Right atrium auricular region (tissue), 2 donors: ENCODE results near the gene SRD5A3. TPM values are rescaled to one million over a fixed set of nuclear protein-coding genes. Genes with fewer than 3 reads are reported as not detected.

Source experiments
- DNase-seq: peaks from one replicate; pipeline ENCODE4 v3.0.0-alpha.2; 2019; ENCODE audit warnings: low spot score
- H3K27ac ChIP-seq, 2 donors: fragments of 200-600 bp; sonication (generic); 1 replicate in 1 of 2; 2 replicates in 1 of 2; pipeline ENCODE4 v1.5.1; 2016 to 2019
- H3K27me3 ChIP-seq, 2 donors: fragments of 200-600 bp; sonication (generic); one replicate each; pipeline versions ENCODE4 v1.5.1 to v1.6.0; 2017 to 2019
- H3K36me3 ChIP-seq: fragments of 200-600 bp; sonication (generic); one replicate; pipeline ENCODE4 v1.5.1; 2016
- H3K4me1 ChIP-seq, 2 donors: fragments of 200-600 bp; sonication (generic); one replicate each; pipeline versions ENCODE4 v1.5.1 to v1.6.0; 2017 to 2019
- H3K4me3 ChIP-seq, 2 donors: fragments of 200-600 bp; sonication (generic); 1 replicate in 1 of 2; 2 replicates in 1 of 2; pipeline ENCODE4 v1.5.1; 2017 to 2019; ENCODE audit warnings: mild to moderate bottlenecking in 1 of 2, moderate library complexity in 1 of 2
- H3K9me3 ChIP-seq, 2 donors: fragments of 200-600 bp; sonication (generic); one replicate each; pipeline ENCODE4 v1.5.1; 2019
- total RNA-seq, 2 donors: library from RNA; depleted of rRNA; stranded (reverse); fragments of >200 nt; gene quantifications; one replicate each; pipeline ENCODE4 v1.1.0, GENCODE V29; 2016
- TF ChIP-seq, protein P1 (sequence below), 2 donors: fragments of 200-600 bp; sonication (generic); IDR thresholded peaks; one replicate each; pipeline ENCODE4 v1.5.1; 2019; ENCODE audit warnings: antibody characterized with exemption in 2 of 2

Gene SRD5A3
- total RNA-seq, 2 donors from 2014 or later, result 6.0 to 8.3 TPM

DNA sequence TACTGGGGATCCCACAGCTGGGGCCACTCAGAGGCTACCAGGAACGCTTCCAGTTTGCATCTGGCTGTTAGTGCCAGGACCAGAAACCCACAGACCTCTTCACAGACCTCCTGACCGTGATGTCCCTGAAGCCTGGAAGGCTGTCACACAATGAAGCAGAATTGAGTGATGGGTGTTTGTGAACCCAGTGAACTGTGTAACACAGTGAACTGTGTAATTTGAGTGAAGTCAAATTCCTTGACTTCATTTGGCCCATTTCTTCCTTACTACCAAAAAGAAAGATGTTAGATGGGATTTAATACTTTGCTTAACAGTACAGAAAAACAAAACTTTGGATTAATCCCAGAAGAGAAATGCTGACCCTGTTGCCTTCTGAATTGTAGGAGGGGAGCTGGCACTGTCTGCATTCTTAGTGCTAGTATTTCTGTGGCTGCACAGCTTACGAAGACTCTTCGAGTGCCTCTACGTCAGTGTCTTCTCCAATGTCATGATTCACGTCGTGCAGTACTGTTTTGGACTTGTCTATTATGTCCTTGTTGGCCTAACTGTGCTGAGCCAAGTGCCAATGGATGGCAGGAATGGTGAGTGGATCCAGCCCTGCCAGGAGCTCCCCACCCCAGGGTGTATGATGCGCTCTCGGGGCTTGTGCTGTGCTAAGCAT lies 17.8 kb downstream of the SRD5A3 start:
- TF ChIP-seq, protein P1, sequence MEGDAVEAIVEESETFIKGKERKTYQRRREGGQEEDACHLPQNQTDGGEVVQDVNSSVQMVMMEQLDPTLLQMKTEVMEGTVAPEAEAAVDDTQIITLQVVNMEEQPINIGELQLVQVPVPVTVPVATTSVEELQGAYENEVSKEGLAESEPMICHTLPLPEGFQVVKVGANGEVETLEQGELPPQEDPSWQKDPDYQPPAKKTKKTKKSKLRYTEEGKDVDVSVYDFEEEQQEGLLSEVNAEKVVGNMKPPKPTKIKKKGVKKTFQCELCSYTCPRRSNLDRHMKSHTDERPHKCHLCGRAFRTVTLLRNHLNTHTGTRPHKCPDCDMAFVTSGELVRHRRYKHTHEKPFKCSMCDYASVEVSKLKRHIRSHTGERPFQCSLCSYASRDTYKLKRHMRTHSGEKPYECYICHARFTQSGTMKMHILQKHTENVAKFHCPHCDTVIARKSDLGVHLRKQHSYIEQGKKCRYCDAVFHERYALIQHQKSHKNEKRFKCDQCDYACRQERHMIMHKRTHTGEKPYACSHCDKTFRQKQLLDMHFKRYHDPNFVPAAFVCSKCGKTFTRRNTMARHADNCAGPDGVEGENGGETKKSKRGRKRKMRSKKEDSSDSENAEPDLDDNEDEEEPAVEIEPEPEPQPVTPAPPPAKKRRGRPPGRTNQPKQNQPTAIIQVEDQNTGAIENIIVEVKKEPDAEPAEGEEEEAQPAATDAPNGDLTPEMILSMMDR (IDR thresholded peaks at IDR 0.05), result no peak
- Histone ChIP-seq H3K4me3 (no peak overlapping the region), H3K27ac (no peak overlapping the region), H3K27me3 (no peaks in the 10 kb centered on the region), H3K9me3 (no peaks in the 10 kb centered on the region), H3K4me1 (peaks cover 0 to 14% of the 10 kb centered on the region in 2 donors), H3K36me3 (no peaks in the 10 kb centered on the region)
- peak; percentile 43 for DNase-seq

DNA sequence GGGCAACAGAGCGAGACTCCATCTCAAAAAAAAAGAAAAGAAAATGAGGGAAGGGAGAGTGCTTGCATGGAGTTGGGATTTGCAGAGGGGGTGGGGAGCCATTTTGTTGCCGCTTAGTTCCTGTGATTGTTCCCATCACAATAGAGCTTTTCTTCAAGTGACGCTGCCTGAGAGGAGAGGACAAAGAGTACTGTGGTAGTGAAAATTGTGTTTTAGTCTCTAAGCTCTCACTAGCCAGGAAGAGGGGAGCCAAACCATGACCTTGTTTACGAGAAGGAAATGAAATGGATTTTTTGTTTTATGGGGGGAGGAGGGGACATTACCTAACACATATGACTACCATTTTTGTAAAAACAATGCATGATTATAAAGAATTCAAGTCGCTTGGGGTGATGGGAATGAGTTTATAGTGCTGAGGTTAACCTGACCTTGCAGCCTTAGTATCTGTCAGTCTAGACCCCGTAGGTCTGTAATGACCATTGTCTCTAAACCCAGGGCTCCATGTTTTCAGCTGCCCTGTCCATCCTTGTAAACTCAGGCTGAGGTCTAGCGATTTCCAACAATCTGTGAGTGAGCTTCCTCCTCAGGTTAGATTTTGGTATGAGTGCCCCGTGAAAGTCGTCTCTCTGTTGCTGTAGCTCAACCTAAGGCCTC lies 18.8 kb downstream of the SRD5A3 start:
- H3K36me3 ChIP-seq, result no peaks in the 10 kb centered on the region
- H3K27ac ChIP-seq, result peak overlapping the region in 1 of 2 donors; percentile 13
- TF ChIP-seq, protein P1 (IDR thresholded peaks at IDR 0.05), result no peak
- H3K9me3 ChIP-seq, result no peaks in the 10 kb centered on the region
- peaks cover 0 to 4% of the 10 kb centered on the region in 2 donors for H3K4me1 ChIP-seq
- no peak overlapping the region for H3K4me3 ChIP-seq
- DNase-seq, result peak; percentile 2
- no peaks in the 10 kb centered on the region for H3K27me3 ChIP-seq

DNA sequence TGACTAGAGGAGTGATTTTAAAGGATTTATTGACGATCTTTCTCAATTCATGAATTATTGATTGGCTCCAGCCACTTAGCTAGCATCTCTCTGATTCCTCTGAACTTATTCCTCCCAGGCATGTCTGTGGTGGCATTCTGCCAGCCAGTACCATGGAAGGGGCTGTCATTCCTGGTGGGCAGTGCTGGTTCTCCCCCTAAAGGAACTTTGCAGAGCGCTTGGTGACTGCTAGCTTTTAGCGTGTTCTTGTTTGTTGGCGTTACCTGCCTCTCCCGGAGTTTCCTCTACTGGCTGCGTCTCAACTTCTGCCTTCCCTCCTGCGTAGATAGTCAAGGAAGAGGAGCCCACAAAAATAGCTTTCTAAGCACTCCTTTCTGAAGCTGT lies 19.3 kb downstream of the SRD5A3 start:
- H3K27me3 ChIP-seq, result no peaks in the 10 kb centered on the region
- no peaks in the 10 kb centered on the region for H3K9me3 ChIP-seq
- H3K36me3 ChIP-seq, result no peaks in the 10 kb centered on the region
- H3K4me3 ChIP-seq, result no peak overlapping the region
- peak overlapping the region in 1 of 2 donors; percentile 13 for H3K27ac ChIP-seq
- peak; percentile 44 for DNase-seq
- TF ChIP-seq, protein P1 (IDR thresholded peaks at IDR 0.05), result no peak
- no peaks in the 10 kb centered on the region for H3K4me1 ChIP-seq

DNA sequence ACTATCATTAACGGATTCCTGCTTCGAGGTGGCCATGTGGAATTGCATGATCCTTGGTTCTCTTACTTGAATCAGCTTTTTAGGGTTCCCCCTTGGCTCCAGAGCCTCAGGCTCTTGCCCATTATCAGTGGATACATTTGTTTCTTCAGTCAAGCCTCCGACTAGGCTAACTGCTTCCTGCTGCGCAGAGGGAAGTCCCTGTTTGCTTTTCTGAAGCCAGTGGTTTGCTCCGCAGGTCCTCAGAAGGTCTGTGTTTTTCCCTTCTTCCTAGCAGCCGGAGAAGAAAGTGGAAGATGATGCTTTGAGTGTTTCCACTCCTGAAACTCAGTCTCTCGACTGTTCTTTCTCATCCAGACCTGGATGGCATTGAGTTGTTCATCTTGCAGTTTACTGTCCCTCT lies 20.6 kb downstream of the SRD5A3 start:
- Histone ChIP-seq H3K36me3 (no peaks in the 10 kb centered on the region), H3K9me3 (no peaks in the 10 kb centered on the region)

DNA sequence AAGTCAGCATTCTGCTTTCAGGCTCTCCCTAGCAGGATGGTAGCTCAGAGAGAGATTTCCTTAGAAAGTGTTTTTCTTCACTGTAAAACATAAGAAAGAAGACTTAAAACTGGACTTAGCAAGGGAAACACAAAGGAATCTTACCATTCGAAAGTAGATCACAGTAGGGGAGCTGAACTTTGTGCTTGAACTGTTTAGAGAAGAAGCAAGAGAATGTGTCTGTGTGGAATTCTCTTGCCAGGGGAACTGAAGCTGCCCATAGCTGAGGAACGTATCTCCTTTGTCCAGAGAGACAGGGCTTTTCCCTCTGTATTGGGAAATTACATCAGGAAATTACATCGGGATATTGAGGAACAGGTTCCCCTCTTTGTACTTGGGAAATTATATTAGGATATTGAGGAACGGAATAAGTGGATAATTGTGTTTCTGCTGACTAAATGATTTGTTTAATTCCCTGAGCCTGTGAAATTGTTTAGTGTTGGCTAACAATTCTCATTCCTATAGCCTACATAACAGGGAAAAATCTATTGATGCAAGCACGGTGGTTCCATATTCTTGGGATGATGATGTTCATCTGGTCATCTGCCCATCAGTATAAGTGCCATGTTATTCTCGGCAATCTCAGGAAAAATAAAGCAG lies 21.2 kb downstream of the SRD5A3 start:
- TF ChIP-seq, protein P1 (IDR thresholded peaks at IDR 0.05), result no peak
- no peaks in the 10 kb centered on the region for H3K27me3 ChIP-seq
- no peaks in the 10 kb centered on the region for H3K9me3 ChIP-seq
- no peaks in the 10 kb centered on the region for H3K36me3 ChIP-seq
- no peak overlapping the region for H3K4me3 ChIP-seq
- DNase-seq, result no peak
- H3K4me1 ChIP-seq, result no peaks in the 10 kb centered on the region
- no peak overlapping the region for H3K27ac ChIP-seq

More for the DNA sequence above, 20.6 kb downstream of the SRD5A3 start:
- H3K27ac ChIP-seq, result no peak overlapping the region
- DNase-seq, result peak; percentile 48
- no peaks in the 10 kb centered on the region for H3K27me3 ChIP-seq
- no peaks in the 10 kb centered on the region for H3K4me1 ChIP-seq
- TF ChIP-seq, protein P1 (IDR thresholded peaks at IDR 0.05), result no peak
- no peak overlapping the region for H3K4me3 ChIP-seq
